GM19238 (cell line): ENCODE results near the gene U2AF1L4.

ENCODE experiments used
- DNase-seq: peaks from one replicate; pipeline ENCODE4 v3.0.0; 2011; ENCODE audit warnings: low spot score; ENCODE audit not compliant: insufficient read length

U2AF1L4 gene

GRCh38 chr19:35742121-35742724 lies 3.0 kb downstream of the U2AF1L4 start, which contains the start of gene IGFLR1:
IGFLR1 (minus strand) TSS chr19:35742452; CDS start chr19:35741180, 1,272 bp downstream.
- no peak for DNase-seq

GRCh38 chr19:35741203-35741515 lies 4.1 kb downstream of the U2AF1L4 start:
- no peak for DNase-seq

DNA sequence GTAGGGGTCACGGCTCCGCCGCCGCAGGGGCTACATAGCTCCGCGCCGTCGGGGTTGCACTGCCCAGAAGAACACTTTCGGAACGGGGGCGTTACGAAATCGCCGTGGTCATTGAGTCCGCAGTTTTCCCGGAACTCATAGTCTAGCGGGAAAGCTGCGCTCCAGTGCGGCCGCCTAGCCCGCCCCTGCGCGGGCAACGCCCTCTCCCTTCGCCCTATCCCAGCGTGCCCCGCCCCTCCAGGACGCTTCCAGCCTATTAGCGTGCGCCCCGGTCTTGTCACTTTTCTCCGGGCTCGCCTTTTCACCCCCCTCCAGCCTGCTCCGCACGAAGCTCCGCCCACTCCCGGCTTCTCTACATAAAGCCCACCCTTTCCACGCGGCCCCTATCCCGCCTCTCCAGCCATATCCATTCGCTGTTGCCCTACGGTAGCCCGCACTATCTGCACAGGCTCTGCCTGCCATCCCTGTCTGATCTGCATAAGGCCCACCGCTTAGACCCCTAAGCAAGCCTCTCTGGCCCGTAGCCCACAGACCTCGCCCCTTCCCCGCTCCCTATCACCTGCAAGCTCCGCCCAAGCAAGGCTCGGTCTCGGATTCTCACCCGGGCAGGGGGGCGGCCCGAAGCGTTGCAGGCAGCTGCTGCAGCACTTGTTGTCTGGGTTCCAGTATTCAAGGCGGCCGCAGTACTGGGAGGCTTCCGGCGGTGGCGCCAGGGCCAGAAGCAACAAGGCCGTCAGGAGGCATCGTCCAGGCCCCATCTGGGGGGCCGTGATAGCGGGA lies 4.6 kb downstream of the U2AF1L4 start:
- peak; percentile 99 for DNase-seq

DNA sequence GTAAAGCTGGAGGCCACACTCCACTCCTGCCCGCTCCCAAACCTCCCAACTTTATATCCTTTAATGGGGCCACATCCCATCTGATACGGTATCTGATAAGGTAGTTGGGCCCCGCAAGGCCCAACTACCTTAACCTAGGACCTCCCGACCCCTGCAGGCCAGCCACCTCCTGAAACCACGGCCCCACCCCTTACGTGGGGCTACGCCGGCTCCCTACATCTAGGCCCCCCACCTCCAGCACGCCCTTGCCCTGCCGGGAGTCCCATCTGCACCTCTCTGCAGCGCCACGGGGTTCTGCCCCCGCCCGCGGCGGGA lies 5.2 kb downstream of the U2AF1L4 start:
- DNase-seq = peak; percentile 70

GRCh38 chr19:35739275-35740107 lies 5.7 kb downstream of the U2AF1L4 start:
- no peak for DNase-seq

GRCh38 chr19:35738887-35739229 lies 6.4 kb downstream of the U2AF1L4 start:
- no peak for DNase-seq

DNA sequence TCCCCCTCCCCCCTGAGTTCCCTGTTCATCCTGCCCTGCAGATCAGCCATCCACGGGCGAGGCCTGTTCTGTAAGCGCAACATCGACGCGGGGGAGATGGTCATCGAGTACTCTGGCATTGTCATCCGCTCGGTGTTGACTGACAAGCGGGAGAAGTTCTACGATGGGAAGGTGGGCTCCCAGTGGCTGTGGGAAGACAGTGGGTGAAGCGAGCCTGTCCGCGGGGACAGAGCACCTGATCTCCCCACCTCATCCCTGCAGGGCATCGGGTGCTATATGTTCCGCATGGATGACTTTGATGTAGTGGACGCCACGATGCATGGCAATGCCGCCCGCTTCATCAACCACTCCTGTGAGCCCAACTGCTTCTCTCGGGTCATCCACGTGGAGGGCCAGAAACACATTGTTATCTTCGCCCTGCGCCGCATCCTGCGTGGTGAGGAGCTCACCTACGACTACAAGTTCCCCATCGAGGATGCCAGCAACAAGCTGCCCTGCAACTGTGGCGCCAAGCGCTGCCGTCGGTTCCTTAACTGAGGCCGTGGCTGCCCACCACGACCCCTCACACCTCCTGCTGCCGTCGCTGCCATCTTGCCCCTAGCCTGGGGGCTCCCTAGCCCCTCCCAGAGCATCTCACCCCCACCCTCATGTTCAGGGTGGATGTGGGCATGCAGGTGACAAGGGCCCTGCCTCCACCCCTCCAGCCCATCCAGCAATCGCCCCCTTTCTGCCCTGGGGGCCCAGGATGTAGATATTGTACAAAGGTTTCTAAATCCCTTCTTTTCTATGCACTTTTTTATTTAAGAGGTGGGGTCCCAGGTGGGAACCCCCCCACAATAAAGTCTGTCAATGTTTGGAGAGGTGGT lies 7.0 kb downstream of the U2AF1L4 start:
- DNase-seq = no peak

DNA sequence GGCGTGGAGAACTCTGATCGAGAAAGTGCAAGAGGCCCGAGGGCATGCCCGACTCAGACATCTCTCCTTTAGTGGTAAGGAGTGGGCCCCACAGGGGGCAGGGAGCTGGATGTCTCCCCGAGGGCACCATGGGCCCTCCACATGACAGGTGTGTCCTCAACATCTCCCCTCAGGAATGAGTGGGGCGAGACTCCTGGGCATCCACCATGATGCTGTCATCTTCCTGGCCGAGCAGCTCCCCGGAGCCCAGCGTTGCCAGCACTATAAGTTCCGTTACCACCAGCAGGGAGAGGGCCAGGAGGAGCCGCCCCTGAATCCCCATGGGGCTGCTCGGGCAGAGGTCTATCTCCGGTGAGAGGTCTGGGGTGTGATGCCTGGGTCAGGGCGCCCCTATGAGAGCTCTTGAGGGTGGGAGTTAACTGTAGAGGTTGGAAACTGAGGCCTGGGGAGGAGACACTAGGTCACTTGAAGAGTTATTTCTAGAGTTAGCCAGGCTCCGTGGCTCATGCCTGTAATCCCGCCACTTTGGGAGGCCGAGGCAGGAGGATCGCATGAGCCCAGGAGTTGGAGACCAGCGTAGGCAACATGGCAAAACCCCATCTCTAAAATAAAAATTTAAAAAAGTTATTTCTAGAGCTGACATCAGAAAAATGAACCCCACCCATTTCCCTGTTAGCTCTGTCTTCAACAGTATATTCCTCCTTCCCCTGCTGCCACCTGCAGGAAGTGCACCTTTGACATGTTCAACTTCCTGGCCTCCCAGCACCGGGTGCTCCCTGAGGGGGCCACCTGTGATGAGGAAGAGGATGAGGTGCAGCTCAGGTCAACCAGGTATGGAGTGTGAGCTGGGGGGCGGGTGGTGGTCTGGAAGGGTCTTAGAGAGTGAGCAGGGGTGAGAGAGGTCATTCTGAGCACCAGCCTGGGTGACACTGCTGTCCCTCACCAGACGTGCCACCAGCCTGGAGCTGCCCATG lies 8.0 kb downstream of the U2AF1L4 start:
- no peak for DNase-seq

DNA sequence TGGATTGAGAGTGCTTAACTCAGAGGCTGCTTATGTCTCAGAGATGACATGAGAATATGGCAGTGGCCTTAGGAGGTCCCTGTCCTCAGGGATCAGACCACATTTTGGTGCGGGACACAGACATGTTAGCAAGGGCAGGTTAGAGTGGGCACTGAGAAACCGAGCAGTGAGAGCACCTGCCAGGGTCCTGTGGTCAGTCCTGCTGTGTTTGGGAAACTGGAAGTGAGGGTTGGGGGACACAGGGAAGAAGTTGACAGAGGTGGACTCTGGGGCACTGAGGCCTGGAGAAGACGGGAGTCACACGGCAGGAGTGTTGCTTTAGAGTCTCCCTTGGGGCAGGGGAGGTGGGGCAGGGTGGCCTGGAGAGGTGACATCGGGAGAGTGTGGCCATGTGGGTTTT lies 10.3 kb downstream of the U2AF1L4 start:
- DNase-seq = no peak

- DNase-seq = no peak
Observed at GRCh38 chr19:35734273-35734672, 10.9 kb downstream of the U2AF1L4 start.

GRCh38 chr19:35733180-35734125 lies 11.8 kb downstream of the U2AF1L4 start:
- DNase-seq = peak; percentile 2

GRCh38 chr19:35732540-35733179 lies 12.6 kb downstream of the U2AF1L4 start:
- DNase-seq = peak; percentile 1

DNA sequence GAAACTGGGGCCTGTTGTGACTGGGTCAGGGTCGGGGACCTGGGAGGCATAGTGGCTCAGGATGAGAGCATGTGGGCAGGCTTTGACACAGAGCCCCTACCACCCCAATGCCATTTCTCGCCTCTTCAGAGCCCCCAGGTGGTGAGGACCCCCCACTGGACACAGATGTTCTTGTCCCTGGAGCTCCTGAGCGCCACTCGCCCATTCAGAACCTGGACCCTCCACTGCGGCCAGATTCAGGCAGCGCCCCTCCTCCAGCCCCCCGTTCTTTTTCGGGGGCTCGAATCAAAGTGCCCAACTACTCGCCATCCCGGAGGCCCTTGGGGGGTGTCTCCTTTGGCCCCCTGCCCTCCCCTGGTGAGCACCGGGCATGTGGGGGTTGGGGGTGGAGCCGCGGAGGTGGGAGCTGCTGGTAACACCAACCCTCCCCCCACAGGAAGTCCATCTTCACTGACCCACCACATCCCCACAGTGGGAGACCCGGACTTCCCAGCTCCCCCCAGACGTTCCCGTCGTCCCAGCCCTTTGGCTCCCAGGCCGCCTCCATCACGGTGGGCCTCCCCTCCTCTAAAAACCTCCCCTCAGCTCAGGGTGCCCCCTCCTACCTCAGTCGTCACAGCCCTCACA lies 13.3 kb downstream of the U2AF1L4 start:
- DNase-seq = no peak

- no peak for DNase-seq
Observed at GRCh38 chr19:35731353-35731752, 13.9 kb downstream of the U2AF1L4 start.

GRCh38 chr19:35730326-35730725 lies 14.9 kb downstream of the U2AF1L4 start:
- no peak for DNase-seq

GRCh38 chr19:35729763-35730162 lies 15.5 kb downstream of the U2AF1L4 start:
- no peak for DNase-seq

GRCh38 chr19:35729021-35729420 lies 16.2 kb downstream of the U2AF1L4 start:
- DNase-seq = no peak

DNA sequence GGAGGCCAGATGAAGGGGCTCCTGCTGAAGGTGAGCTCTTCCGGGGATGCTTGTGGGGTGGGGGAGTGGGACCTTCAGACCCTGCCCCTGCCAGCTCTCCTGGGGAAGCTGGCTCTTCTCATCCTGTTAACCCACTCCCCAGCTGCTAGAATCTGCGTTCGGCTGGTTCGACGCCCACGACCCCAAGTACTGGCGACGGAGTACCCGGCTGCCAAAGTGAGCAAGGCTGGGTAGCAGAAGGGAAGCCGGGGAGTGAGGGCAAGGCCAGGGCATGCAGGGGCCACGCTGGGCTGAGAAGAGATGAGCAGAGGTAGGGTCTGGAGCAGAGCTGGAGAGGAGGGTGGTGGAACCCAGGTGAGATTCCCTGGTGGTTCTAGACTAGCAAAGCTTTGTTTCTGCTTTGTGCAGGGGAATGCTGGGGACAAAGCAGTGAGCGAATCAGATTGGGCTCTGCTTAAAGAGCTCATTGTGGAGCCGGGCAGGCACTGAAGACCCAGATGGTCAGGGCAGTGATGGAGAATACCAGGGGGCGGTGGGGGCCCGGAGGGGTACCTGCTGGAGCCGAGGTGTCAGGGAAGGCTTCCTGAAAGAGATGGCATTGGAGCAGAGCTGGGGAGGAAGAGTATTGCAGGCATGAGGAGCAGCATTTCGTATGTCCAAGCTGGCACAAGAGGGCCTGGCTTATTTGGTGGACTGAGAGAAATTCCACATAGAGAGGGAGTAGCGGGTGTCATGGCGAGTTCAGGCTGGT lies 17.1 kb downstream of the U2AF1L4 start:
- no peak for DNase-seq
